Measurements from ENCODE around the gene TRPM5.
"Not testable (repeated sequence)": the region's sequence is repeated elsewhere in the genome, so short reads cannot be mapped to it uniquely, and the experiment has no call there.

TRPM5 gene

GRCh38 chr11:2443881-2444820 is at the start of gene TRPM5:
Gene TRPM5 (minus strand): TSS chr11:2444514. CDS start chr11:2423036, 21,478 bp downstream.
- no peak for DNase-seq (ENCODE audit: low spot score)

GRCh38 chr11:2489083-2489482 is 44.8 kb upstream of the TRPM5 start:
- DNase-seq (ENCODE audit: low spot score), result no peak

- DNase-seq (ENCODE audit: low spot score), result no peak
Observed at GRCh38 chr11:2488004-2488403, 43.7 kb upstream of the TRPM5 start.

- DNase-seq (ENCODE audit: low spot score), result no peak
Observed at GRCh38 chr11:2484576-2485125, 40.3 kb upstream of the TRPM5 start.

- no peak for DNase-seq (ENCODE audit: low spot score)
Observed at GRCh38 chr11:2483426-2483825, 39.1 kb upstream of the TRPM5 start.

GRCh38 chr11:2482745-2483144 is 38.4 kb upstream of the TRPM5 start:
- DNase-seq (ENCODE audit: low spot score), result no peak

- DNase-seq (ENCODE audit: low spot score), result no peak
Observed at GRCh38 chr11:2482204-2482603, 37.9 kb upstream of the TRPM5 start.

- no peak for DNase-seq (ENCODE audit: low spot score)
Observed at GRCh38 chr11:2481253-2481652, 36.9 kb upstream of the TRPM5 start.

GRCh38 chr11:2480874-2481220 is 36.5 kb upstream of the TRPM5 start:
- DNase-seq (ENCODE audit: low spot score), result no peak

GRCh38 chr11:2480067-2480873 is 36.0 kb upstream of the TRPM5 start:
- not testable (repeated sequence) for DNase-seq (ENCODE audit: low spot score)

- DNase-seq (ENCODE audit: low spot score), result no peak
Observed at GRCh38 chr11:2477936-2478335, 33.6 kb upstream of the TRPM5 start.

GRCh38 chr11:2477254-2477653 is 32.9 kb upstream of the TRPM5 start:
- DNase-seq (ENCODE audit: low spot score), result no peak

GRCh38 chr11:2475136-2475918 is 31.0 kb upstream of the TRPM5 start:
- no peak for DNase-seq (ENCODE audit: low spot score)

GRCh38 chr11:2474059-2474901 is 30.0 kb upstream of the TRPM5 start:
- DNase-seq (ENCODE audit: low spot score), result no peak

- DNase-seq (ENCODE audit: low spot score), result no peak
Observed at GRCh38 chr11:2473361-2474058, 29.2 kb upstream of the TRPM5 start.

- DNase-seq (ENCODE audit: low spot score), result no peak
Observed at GRCh38 chr11:2472428-2473186, 28.3 kb upstream of the TRPM5 start.

- DNase-seq (ENCODE audit: low spot score), result no peak
Observed at GRCh38 chr11:2471804-2472096, 27.4 kb upstream of the TRPM5 start.

GRCh38 chr11:2471048-2471803 is 26.9 kb upstream of the TRPM5 start:
- no peak for DNase-seq (ENCODE audit: low spot score)

- no peak for DNase-seq (ENCODE audit: low spot score)
Observed at GRCh38 chr11:2470495-2470894, 26.2 kb upstream of the TRPM5 start.

Data from D341Med (cell line).